HG03520 (cell line): ENCODE measurements around the gene UBL4B.

Experiments
- ATAC-seq: cut with Tn5 transposase; IDR thresholded peaks from one replicate; pipeline ENCODE4 v1.9.1; 2021; ENCODE audit warnings: mild to moderate bottlenecking, moderate library complexity; ENCODE audit not compliant: unreplicated experiment

The UBL4B gene

DNA sequence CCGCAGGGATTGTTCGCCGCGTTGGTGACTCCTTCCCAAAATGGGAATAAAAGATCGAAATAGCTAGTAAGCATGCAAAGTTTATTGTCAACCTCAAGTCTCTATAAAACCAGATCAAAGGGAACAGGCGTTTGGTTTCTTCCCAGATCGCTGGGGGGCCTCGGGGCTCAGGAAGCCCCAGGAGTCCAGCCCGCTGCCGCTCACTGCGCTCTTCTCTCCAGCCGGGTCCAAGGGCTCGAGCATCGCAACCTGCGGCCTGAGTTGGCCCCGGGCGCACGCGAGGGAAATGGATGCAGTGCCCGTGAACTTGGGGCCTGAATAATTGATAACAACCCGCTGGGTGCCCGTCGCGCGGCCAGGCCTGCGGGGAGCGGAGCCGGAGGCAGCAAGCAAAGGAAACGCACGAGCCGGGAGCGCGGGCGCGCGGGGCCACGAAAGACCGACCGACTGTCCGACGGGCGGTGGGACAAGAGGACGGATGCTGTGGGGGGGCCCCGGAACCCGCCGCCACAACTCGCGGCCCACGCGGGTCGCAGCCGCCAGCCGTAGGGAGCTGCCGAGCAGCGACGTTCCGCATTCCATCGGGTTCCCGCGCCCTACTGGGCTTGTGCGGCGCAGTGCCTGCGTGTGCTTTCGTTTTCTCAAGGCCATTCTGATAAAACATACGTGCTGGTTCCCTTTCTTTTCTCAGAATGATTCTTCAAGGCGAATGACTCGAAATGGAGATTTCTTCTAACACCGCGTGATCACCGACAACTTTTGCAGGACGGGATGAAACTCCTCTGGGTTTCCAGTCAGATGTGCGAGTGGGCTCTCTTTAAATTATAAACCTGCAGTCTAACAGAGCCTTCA lies 27.8 kb upstream of the UBL4B start:
- no peak for ATAC-seq

DNA sequence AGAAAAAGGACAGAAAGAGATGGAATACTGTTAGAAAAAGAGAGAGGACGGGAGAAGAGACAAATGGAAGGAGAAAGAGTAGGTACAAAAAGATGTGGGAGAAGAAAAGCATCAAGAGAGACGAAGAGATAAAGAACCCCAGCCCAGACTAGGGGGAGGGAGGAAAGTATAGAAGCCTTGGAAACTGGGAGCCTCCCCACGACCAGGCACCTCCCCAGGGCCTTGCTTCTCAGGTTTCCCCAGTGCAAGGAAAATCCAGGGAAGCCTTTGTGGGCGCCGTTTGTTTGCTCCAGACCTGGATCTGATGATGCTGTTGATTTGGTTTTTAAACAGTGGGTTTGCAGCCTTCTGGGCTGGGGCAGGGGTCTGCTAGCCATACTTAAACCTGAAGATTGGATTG lies 26.6 kb upstream of the UBL4B start:
- no peak for ATAC-seq

DNA sequence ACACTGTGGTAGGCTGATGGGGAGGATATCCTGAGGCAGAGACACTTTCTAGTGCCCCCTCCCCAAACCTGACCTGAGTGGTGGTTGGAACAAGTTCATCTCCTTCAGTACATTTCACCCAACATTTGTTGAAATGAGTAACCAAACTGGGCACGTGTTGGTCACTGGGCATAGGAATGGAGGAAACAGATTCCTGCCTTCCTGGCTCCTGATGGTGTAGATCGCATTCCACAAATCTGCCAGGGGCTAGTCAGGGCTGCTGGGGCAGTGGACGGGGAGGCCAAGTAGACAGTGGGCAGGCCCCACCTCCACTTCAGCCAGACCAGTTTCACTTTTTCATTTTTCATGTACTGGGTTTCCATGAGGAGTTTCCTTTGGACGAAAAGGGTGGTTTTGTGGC lies 25.3 kb upstream of the UBL4B start:
- ATAC-seq: no peak

DNA sequence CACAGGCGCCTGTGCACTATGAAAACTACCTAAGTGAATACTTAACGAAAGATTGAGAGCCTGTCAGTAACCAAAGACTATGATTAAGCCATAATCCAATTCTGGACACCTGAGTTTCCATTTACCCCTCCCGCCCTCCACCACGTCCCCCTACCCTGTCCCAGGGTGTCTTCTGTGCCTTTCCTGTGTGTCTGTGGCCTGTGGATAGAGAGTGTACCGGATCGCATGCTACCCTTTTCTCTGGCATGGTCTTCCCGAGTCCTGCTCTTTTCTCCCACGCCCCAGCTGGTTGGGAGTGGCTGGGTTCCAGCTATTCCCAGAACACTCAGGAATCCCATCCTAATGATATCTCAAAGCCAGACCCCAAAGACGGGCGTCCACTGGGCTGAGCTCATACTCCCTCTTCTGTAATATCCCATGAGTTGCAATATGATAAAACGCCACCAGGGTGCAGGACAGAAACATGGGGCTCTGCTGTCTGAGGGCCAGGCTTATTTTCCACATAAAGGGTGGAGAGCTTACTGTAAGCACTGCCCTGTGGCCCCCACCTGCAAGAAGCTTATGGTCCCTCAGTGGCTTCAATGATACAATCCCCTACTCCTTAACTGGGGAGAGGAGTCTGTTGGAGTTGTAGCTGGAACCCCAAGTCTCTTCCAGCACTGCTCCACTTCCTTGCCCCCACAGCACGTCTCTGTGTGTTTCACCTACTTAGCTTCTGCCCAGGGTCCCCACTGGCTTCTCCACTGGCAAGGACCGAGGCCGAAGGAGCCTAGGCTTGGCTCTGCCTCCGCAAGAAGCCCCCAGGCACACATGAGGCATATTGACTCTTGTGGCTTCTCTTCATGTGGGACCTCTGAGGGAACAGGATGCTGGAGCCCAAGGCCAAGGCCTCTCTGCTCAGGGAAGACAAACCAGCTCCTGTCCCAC lies 24.2 kb upstream of the UBL4B start:
- ATAC-seq: no peak

DNA sequence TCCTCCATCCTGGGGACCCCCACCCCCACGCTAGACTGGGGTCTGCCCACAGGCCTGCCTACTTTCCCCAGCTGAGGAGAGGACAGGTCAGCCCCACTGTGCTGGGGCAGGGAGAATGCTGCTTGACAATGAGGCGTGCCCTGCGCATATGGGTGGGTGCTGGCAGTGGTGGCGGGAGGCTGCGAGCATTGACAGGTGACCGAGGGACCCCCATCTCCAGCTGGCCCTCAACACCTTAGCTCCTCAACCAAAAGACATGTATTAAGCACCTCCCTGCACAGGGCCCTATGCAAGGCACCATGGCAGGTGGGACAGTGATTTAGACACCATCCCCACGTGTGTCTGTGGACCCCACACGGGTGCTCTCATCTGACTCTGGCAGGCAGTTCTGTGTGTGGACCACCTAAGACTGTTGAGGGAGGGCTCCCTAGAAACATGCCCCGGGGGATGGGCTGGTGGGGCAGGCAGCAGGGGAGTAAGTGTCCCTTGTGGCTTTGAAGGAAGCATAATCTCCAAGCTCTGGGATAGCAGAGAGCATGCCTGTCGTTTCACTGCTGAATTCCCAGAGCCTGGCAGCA lies 23.4 kb upstream of the UBL4B start:
- ATAC-seq: no peak

DNA sequence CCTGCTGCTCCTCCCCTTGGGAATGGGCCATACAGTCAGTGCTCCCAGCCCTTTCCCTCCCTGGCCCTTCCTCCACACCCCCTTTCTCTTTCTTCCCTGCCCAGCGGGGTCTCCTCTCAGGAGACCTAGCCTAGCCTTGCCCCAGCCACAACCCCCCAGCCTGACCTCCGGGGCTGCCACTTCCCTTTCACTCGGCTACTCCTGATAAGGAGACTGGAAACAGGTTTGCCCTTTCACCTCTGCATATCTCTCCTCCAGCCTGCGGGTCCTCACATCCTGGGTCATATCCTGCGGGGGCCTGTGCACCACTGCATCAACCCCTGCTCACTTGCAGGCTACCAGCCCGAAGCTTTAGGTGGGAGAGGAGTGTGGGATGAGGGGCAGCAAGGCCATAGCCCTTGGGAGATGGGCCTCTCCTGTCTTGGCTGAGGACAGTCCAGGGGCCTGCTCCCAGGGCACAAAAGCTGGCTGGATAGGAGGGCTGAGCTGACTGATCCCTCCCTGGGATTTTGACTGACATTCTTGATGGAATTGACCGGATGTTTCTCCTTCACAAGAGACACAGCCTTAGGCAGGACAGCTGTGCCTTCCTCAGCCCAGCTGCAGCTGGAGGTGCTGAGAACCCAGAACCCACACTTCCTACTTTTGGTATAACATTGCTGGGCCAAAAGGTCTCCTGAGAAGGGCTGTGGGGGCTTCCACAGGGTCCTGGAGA lies 22.5 kb upstream of the UBL4B start:
- ATAC-seq: no peak

DNA sequence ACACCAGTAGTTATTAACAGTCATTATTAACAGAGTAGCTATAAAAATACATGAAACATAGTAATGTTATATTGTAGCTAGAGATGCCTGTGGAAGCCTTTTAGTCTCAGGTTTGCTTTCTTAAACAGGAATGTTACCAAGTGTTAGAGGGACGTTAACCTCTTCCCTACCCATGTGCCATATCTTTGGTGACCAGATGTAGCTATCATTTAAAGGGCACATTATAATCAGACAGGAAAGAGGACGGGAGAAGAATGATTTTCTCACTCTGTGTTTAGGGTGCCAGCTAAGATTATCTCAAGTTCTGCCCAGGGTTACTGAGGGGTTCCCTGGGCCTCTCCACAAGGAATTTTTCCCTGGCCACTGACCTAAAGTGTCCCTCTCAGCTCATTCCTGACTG lies 20.9 kb upstream of the UBL4B start:
- no peak for ATAC-seq

DNA sequence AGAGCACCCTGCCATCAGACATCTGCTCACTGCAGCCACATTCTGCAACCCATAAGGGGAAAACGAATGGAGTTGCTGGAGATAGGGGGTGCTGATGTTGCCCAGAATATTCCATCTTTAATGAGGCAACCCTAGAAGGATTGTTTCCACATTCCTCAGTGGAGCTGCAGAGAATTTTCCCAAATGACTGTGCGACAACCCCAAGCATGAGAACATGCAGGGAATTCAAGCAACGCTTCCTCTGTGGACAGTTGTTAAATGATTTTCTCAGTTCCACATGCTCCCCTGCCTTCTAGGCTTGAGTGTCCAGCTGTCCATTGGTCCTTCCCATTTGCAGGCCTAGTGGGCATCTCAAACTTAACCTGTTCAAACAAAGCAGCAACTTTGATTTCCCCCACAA lies 20.5 kb upstream of the UBL4B start:
- ATAC-seq: no peak

DNA sequence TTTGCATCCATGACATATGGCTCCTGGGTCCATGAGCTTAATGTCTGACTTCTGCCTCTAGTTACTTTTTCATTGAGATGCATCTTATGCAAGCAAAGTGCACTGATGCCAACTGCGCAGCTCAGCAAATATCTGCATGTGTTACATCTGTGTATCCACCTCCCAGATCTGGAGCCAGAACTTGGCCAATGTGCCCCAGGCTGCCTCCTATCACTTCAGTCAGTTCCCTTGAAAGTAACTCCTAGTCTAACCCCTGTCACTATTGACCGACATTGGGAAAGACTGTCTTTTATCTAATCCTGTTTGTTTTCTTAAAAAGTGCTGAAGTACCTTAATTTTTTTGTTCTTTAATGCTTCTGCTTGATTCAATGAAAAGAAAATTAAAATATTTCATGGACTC lies 19.3 kb upstream of the UBL4B start:
- no peak for ATAC-seq

DNA sequence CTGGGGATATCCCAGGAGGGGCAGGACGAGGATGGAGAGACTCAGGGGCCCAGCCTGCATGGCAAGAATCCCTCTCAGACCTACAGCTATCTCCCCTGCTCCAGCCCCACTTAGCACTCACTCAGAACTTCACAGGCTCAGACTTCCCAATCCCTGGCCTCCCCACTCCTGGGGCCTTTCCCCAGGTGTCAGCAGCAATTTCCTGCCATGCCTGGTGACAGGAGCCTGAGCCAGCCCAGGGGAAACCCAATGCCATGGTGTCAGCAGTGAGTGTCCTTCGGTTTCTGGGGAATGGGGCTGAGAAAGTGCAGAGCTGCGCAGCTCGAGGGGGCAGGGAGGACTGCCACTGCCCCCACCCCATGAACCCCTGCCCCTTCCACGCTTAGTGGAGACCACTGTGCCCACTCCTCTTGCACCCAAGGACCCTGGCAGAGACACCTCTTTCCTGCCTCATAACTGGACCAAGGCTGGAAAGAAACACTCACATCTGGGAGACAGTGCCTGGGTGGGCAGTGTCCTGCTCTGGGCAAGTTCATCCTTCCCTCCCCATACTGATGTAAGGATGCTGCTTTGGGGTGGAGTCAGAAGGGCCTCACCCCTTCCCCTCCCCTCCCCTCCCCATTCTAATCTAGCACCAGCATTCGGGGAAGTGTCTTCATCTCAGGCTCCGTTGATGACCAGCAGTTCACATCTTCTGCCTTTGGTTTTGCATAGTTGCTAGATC lies 17.1 kb upstream of the UBL4B start:
- no peak for ATAC-seq

DNA sequence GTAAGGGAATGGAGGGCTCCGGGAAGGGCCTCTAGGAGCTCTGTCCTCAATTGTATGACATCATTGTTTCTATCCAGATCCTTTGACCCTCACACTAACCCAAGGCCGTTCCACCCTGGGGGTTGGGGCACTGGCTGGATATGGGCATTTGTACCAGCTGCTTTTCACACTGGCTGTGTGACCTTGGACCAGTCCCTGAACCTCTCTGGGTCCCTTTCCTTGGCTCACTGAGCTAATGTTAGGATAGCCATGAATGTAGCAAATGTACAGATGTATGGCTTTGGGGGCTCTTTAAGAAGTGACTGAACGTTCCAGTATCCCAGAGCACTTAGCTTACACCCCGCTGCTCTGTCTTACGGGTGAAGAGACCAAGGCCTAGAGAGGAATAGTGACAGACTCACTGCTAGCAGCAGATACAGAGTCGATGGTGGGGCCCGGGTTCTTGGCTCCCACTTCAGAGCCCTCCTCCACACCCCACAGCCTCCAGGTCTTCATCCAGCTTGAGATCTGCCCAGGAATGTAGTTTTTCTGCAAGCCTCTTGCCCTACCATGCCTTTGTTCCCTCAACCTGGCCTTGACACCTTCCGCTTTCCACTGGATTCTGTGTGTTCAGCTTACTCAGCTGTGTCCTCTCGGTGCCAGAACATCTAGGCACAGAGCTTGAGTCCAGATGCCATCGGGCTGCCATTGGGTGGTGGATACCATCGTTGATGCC lies 14.6 kb upstream of the UBL4B start:
- no peak for ATAC-seq

DNA sequence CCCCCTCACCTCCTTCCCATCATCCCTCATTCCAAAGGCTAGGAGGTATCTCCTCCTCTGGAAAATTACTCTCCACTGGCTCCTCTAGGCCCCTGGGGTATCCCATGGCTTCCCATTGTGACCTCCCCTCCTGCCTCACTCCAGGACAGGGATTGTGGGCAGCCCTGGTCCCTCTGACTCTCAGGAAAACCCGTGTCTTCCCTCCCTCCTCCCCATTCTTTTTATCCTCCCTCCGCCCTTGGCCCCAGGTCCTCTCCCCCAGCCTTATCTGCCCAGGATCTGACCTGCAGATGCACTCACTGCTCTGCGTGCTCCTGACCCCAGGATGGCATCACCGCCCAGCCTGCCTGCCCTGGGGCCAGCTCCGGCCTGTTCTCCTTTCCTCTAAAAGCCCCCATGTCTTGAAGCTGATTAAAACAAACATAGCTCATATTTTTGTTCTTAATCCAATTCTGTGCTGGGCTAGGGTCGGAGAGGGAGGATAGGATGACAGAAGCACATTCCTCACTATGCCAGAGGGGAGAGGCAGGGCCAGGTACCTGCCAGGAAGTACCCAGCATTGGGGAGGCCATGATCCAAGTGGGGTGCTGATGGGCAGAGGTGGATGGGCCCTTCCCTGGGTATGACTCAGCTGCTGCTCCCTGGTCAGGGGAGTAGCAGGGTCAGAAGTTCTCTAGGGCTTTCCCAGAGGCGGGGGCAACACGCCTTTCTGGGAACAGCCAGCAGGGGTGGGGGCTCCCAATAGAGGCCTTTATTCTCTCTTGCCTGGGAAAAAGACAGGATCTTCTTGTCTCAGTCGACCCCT lies 13.8 kb upstream of the UBL4B start:
- no peak for ATAC-seq

DNA sequence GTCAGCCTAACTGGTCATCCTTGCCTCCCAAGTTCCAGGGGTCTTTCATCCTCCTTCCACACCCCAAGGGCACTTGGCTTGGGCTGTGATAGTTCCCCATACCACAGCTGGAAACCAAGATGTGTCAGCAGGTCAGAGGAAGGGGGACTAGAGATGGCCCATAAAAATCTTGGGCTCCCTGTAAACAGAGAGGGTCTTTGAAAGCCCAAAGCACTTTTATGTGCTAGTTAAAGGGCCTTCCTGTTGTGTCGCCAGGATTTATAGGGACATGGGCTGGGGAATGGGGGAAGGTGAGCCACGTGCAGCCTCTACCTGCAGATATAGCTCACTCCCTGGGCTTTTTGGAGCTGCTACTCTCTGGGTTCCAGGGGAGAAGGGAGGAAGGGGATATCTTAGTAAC lies 11.9 kb upstream of the UBL4B start:
- ATAC-seq: no peak

DNA sequence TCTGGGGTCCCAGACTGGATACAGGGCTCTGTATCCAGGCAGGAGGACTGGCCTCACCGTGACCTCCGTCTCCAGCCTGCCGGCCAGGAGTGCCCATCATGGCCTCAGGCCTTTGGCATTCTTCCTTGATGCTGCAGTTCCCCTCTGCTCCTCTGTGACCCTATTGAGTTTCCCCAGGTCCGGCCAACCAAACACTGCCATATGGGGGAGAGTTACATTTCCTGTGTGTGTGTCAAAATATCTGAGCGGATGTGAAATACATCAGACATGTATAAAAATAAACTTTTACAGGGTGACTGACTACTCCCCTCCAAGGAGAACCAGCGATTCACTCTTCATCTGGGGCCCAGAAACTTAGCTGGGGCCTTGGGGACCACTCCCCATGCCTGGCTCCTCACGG lies 10.2 kb upstream of the UBL4B start:
- no peak for ATAC-seq

DNA sequence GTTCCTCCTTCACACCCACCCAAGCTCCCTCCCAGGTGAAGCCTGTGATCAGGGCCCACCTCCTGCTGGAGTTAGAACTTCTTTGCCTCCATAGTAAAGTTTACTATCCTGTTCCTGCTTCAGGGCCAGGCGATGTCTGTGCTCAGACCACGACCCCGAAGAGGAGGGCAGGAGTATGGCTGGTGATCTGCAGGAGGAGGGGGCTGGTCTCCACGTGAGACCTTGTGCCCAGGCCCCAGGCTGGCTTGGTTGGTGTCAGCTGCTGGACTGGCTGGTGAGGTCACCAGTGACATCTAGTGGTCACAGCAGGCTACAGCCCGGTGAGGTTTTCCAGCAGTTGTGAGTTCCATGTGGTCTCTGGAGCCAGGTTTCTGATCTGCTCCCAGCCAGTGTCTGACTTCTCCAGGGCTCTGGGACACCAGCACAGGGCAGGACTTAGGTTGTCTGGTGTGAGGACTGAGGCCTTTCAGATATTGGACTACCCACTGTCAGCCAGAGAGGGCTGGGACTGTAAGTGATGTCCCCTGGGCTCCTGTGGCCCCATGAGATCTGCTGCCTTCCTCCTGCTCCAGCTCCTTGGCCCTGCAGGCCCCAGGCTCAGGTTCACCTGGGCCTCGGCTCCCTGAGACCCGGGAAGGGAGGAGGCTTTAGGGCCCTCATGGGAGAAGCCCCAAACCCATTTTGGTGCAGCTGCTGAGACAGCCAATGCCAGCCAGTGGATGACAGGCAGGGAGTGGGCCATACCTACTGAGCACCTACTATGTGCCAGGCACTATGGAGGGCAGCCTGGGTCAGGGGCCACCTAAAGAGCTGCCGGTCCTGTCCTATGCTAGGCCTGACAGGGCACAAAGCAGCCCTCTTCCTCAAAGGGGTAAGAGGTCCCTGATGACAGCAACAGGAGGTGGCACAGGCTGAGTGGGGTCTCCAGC lies 6.0 kb upstream of the UBL4B start:
- ATAC-seq: no peak

DNA sequence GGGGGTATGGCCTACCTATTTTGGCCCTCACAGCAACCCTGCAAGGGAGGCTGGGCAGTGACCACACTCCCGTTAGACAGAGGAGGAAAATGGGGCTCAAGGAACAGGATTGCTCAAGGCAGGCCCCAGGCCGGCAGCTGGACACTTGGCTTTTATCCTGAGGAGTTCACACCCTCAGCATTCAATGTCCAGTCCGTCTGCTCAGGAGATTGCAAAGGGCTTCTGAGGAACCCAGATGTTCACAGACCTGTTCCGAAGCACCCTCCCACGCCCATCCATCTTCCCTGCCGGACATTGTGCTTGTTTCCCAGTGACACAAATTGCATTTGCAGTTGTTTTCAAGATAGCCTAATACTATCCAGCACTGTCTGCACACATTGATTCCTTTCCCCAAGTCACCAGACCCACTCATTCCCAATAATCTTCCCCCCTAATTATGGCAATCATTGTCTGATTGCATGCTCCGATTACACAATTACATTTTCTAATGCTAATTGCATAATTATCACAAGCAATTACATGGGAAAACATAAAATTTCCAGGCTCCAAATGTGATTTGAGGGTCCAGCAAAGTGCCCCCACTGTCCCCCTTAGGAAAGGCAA lies 4.3 kb upstream of the UBL4B start:
- no peak for ATAC-seq

DNA sequence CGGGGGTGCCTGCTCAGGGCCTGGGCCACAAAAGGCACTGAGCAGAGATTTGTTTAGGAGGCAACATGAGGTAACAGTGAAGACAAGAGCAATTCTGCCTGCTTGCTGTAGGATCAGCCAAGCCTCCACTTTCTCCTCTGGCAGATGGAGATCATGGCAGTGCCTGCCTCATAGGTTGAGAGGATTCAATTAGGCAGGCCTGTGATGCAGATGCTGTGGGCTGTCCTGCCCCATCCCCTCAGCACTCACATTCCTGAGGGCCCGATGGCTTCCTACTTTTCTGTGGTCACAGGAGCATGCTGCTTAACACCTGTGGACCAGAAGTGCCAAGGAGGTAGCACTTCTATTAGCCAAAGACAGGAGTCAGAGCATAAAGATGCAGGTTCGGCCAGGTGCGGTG lies 1.2 kb upstream of the UBL4B start:
- ATAC-seq: no peak

DNA sequence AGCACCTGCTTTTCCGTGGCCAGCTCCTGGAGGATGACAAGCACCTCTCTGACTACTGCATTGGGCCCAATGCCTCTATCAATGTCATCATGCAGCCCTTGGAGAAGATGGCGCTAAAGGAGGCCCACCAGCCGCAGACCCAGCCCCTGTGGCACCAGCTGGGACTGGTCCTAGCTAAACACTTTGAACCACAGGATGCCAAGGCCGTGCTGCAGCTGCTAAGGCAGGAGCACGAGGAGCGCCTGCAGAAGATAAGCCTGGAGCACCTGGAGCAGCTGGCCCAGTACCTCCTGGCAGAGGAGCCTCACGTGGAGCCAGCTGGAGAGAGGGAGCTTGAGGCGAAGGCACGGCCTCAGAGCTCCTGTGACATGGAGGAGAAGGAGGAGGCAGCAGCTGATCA lies 413 bp downstream of the UBL4B start:
- ATAC-seq: no peak
